ENCODE data around the gene GPC6.

Gene GPC6

GRCh38 chr13:93859716-93860115, 633.1 kb downstream of the GPC6 start:
- peak; percentile 30 for DNase-seq (ENCODE audit: extremely low read depth, low read depth)
- no peak overlapping the region for H3K4me3 ChIP-seq (replicated peaks; ENCODE audit: low read depth, low read length)
- TF ChIP-seq CTCF (IDR thresholded peaks at IDR 0.05; ENCODE audit: low read depth, low read length, missing control alignments), result no peak

GRCh38 chr13:93861818-93862217, 635.2 kb downstream of the GPC6 start:
- TF ChIP-seq CTCF (IDR thresholded peaks at IDR 0.05; ENCODE audit: low read depth, low read length, missing control alignments), result no peak
- H3K4me3 ChIP-seq (replicated peaks; ENCODE audit: low read depth, low read length), result no peak overlapping the region
- no peak for DNase-seq (ENCODE audit: extremely low read depth, low read depth)

- no peak for TF ChIP-seq CTCF (IDR thresholded peaks at IDR 0.05; ENCODE audit: low read depth, low read length, missing control alignments)
- no peak overlapping the region for H3K4me3 ChIP-seq (replicated peaks; ENCODE audit: low read depth, low read length)
- DNase-seq (ENCODE audit: extremely low read depth, low read depth), result no peak
Observed at GRCh38 chr13:93862259-93862658, 635.7 kb downstream of the GPC6 start.

- no peak for DNase-seq (ENCODE audit: extremely low read depth, low read depth)
- TF ChIP-seq CTCF (IDR thresholded peaks at IDR 0.05; ENCODE audit: low read depth, low read length, missing control alignments), result no peak
- H3K4me3 ChIP-seq (replicated peaks; ENCODE audit: low read depth, low read length), result no peak overlapping the region
Observed at GRCh38 chr13:93865235-93865634, 638.6 kb downstream of the GPC6 start.

- H3K4me3 ChIP-seq (replicated peaks; ENCODE audit: low read depth, low read length), result no peak overlapping the region
- no peak for TF ChIP-seq CTCF (IDR thresholded peaks at IDR 0.05; ENCODE audit: low read depth, low read length, missing control alignments)
- DNase-seq (ENCODE audit: extremely low read depth, low read depth), result no peak
Observed at GRCh38 chr13:93867481-93867880, 640.9 kb downstream of the GPC6 start.

GRCh38 chr13:93872376-93872775, 645.8 kb downstream of the GPC6 start:
- H3K4me3 ChIP-seq (replicated peaks; ENCODE audit: low read depth, low read length), result no peak overlapping the region
- no peak for DNase-seq (ENCODE audit: extremely low read depth, low read depth)
- no peak for TF ChIP-seq CTCF (IDR thresholded peaks at IDR 0.05; ENCODE audit: low read depth, low read length, missing control alignments)

GRCh38 chr13:93872786-93873347, 646.3 kb downstream of the GPC6 start:
- H3K4me3 ChIP-seq (replicated peaks; ENCODE audit: low read depth, low read length), result no peak overlapping the region
- TF ChIP-seq CTCF (IDR thresholded peaks at IDR 0.05; ENCODE audit: low read depth, low read length, missing control alignments), result no peak
- DNase-seq (ENCODE audit: extremely low read depth, low read depth), result no peak
